ENCODE results near the gene ARSB.

- TF ChIP-seq POLR2A (IDR thresholded peaks at IDR 0.05): no peak
- TF ChIP-seq, protein P1, sequence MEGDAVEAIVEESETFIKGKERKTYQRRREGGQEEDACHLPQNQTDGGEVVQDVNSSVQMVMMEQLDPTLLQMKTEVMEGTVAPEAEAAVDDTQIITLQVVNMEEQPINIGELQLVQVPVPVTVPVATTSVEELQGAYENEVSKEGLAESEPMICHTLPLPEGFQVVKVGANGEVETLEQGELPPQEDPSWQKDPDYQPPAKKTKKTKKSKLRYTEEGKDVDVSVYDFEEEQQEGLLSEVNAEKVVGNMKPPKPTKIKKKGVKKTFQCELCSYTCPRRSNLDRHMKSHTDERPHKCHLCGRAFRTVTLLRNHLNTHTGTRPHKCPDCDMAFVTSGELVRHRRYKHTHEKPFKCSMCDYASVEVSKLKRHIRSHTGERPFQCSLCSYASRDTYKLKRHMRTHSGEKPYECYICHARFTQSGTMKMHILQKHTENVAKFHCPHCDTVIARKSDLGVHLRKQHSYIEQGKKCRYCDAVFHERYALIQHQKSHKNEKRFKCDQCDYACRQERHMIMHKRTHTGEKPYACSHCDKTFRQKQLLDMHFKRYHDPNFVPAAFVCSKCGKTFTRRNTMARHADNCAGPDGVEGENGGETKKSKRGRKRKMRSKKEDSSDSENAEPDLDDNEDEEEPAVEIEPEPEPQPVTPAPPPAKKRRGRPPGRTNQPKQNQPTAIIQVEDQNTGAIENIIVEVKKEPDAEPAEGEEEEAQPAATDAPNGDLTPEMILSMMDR (IDR thresholded peaks at IDR 0.05): no peak
These were observed 16.4 kb upstream of the ARSB start for GRCh38 chr5:79001471-79001870.
